Endothelial cell of umbilical vein (primary cell): ENCODE results near the gene P4HB.

Source experiments
- EZH2 ChIP-seq: IDR thresholded peaks from 2 replicates; pipeline ENCODE4 v1.6.1; 2012; ENCODE audit warnings: borderline replicate concordance, low read depth, mild to moderate bottlenecking, moderate library complexity, low read length, inconsistent platforms; ENCODE audit not compliant: severe bottlenecking
- FOS ChIP-seq: IDR thresholded peaks from 2 replicates; pipeline ENCODE4 v1.6.1; 2011; ENCODE audit warnings: mild to moderate bottlenecking, low read length, moderate library complexity, borderline replicate concordance; ENCODE audit not compliant: insufficient read depth
- POLR2A ChIP-seq: IDR thresholded peaks from 2 replicates; pipeline ENCODE4 v1.6.1; 2012; ENCODE audit warnings: low read depth, mild to moderate bottlenecking, control low read depth, low read length
- POLR2AphosphoS5 ChIP-seq: IDR thresholded peaks from 2 replicates; pipeline ENCODE4 v1.6.1; 2012; ENCODE audit warnings: low read depth, mild to moderate bottlenecking, control low read depth, low read length, moderate library complexity; ENCODE audit not compliant: insufficient read depth
- TF ChIP-seq, protein P1 (sequence below), 2 donors: IDR thresholded peaks; 1 replicate in 1 of 2; 2 replicates in 1 of 2; pipeline ENCODE4 v1.5.1; 2011; ENCODE audit warnings: low read length in 2 of 2, mild to moderate bottlenecking in 2 of 2, moderate library complexity in 2 of 2, control low read depth in 1 of 2, inconsistent platforms in 1 of 2, low read depth in 1 of 2; ENCODE audit not compliant: insufficient read depth in 1 of 2; ENCODE audit errors: extremely low read depth in 1 of 2

DNA sequence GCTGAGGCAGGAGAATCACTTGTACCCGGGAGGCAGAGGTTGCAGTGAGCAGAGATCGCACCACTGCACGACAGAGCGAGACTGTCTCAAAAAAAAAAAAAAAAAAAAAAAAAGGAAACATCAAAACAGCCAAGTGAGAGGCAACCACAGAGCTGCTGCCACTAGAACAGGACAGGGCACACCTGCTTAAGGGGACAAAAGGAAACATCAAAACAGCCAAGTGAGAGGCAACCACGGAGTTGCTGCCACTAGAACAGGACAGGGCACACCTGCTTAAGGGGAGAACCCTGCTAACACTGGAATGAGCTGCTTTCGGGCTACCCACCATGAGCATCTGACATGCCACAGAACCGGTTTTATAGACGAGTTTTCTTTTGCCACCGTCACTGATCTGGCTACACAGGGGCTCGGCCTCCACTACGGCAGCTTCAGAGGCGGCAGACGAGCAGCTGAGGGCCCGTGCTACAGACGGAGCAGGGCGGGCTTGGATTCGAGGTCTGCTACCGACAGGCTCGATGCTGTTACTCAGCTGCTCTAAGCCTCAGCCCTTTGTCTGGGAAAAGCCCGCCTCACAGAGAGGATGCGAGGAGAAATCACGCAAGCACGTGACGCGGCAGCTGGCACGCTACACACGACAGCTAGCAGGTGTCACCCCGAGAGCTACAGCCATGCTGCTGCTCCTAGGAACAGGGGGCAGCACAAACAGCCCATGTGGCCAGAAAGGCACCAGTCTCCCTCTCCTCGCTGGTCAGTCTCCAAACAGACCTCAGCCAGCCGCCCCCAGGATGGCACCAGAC is 2.0 kb downstream of the P4HB start:
- TF ChIP-seq, protein P1, sequence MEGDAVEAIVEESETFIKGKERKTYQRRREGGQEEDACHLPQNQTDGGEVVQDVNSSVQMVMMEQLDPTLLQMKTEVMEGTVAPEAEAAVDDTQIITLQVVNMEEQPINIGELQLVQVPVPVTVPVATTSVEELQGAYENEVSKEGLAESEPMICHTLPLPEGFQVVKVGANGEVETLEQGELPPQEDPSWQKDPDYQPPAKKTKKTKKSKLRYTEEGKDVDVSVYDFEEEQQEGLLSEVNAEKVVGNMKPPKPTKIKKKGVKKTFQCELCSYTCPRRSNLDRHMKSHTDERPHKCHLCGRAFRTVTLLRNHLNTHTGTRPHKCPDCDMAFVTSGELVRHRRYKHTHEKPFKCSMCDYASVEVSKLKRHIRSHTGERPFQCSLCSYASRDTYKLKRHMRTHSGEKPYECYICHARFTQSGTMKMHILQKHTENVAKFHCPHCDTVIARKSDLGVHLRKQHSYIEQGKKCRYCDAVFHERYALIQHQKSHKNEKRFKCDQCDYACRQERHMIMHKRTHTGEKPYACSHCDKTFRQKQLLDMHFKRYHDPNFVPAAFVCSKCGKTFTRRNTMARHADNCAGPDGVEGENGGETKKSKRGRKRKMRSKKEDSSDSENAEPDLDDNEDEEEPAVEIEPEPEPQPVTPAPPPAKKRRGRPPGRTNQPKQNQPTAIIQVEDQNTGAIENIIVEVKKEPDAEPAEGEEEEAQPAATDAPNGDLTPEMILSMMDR (IDR thresholded peaks at IDR 0.05; ENCODE audit: extremely low read depth in 1 of 2, insufficient read depth in 1 of 2, low read depth in 1 of 2, low read length in 2 of 2), result no peak
- no peak for TF ChIP-seq POLR2A
- no peak for TF ChIP-seq POLR2AphosphoS5
- TF ChIP-seq EZH2, result no peak
- no peak for TF ChIP-seq FOS
